Stomach (tissue), 4 donors: Measurements from ENCODE around the gene ALDH7A1.

Experiments
- CTCF ChIP-seq, 7 experiments: fragments of 450-650 bp in 4 of 7; fragments of 200-600 bp in 3 of 7; sonication (generic) in 3 of 7; IDR thresholded peaks; one replicate each; pipeline ENCODE4 v1.5.1; 2016 to 2019; ENCODE audit warnings: antibody characterized with exemption in 7 of 7, control low read depth in 2 of 7, mild to moderate bottlenecking in 1 of 7
- EP300 ChIP-seq: sonication (generic); formaldehyde crosslinking; IDR thresholded peaks from one replicate; pipeline ENCODE4 v1.6.1; 2017; ENCODE audit warnings: antibody characterized with exemption
- POLR2A ChIP-seq, 4 donors: fragments of 450-650 bp; IDR thresholded peaks; one replicate each; pipeline ENCODE4 v1.6.1; 2016; ENCODE audit warnings: antibody characterized with exemption in 4 of 4, control low read depth in 2 of 4, mild to moderate bottlenecking in 1 of 4, moderate library complexity in 1 of 4
- POLR2AphosphoS5 ChIP-seq, 3 donors: sonication (generic); formaldehyde crosslinking; IDR thresholded peaks; one replicate each; pipeline ENCODE4 v1.6.1; 2016; ENCODE audit warnings: antibody characterized with exemption in 3 of 3

GRCh38 chr5:126575644-126576043, 19.4 kb downstream of the ALDH7A1 start:
- TF ChIP-seq CTCF (IDR thresholded peaks at IDR 0.05) (no peak), POLR2A (IDR thresholded peaks at IDR 0.05) (no peak), EP300 (no peak), POLR2AphosphoS5 (IDR thresholded peaks at IDR 0.05) (no peak)
